PC-3 (cell line): ENCODE data around the gene ZC3H12A. TPM values are rescaled to one million over a fixed set of nuclear protein-coding genes. Genes with fewer than 3 reads are reported as not detected.

Source experiments
- ATAC-seq: fragments of 200-7000 bp; cut with Tn5 transposase; 2 replicates; pipeline ENCODE4 v1.9.1; 2020; ENCODE audit warnings: mild to moderate bottlenecking, moderate library complexity
- BruUV-seq: library from RNA; stranded (reverse); fragments of 400-500 nt; replicated peaks from 2 replicates; lab custom pipeline; 2021; lab: Mats Ljungman, UMichigan
- CTCF ChIA-PET: fragments of 300-600 bp; sonication (Branson Sonifier 250); formaldehyde crosslinking; loops from one replicate; lab custom pipeline; 2022; ENCODE audit warnings: antibody characterized with exemption; lab: Charles Lee
- POLR2A ChIA-PET: fragments of 300-600 bp; sonication (Branson Sonifier 250); formaldehyde crosslinking; loops from one replicate; lab custom pipeline; 2022; ENCODE audit warnings: antibody characterized with exemption; ENCODE audit not compliant: unreplicated experiment; lab: Charles Lee
- DNase-seq: peaks from one replicate; pipeline ENCODE4 v3.0.0-alpha.2; 2015
- H2AFZ ChIP-seq: fragments of 300-600 bp; sonication (generic); 2 replicates; pipeline ENCODE4 v1.6.0; 2016; ENCODE audit warnings: antibody characterized with exemption, low read length
- H3F3A ChIP-seq: fragments of 300-600 bp; sonication (generic); one replicate; pipeline ENCODE4 v1.6.0; 2017; ENCODE audit warnings: antibody characterized with exemption, low read length, control low read depth, mild to moderate bottlenecking; ENCODE audit not compliant: unreplicated experiment
- H3K27ac ChIP-seq: fragments of 300-600 bp; sonication (generic); 2 replicates; pipeline ENCODE4 v1.5.1; 2016; ENCODE audit warnings: mild to moderate bottlenecking, low read length
- H3K27me3 ChIP-seq: fragments of 300-600 bp; sonication (generic); 2 replicates; pipeline ENCODE4 v1.6.1; 2016; ENCODE audit warnings: low read length, mixed read lengths
- H3K36me3 ChIP-seq: fragments of 300-600 bp; sonication (generic); 2 replicates; pipeline ENCODE4 v1.6.1; 2016; ENCODE audit warnings: low read depth, mixed run types, low read length, mixed read lengths
- H3K4me1 ChIP-seq: fragments of 300-600 bp; sonication (generic); 2 replicates; pipeline ENCODE4 v1.5.1; 2016; ENCODE audit warnings: low read length; ENCODE audit not compliant: insufficient read depth
- H3K4me2 ChIP-seq: fragments of 300-600 bp; sonication (generic); 2 replicates; pipeline ENCODE4 v1.6.0; 2016; ENCODE audit warnings: low read length
- H3K4me3 ChIP-seq: fragments of 300-600 bp; sonication (generic); 2 replicates; pipeline ENCODE4 v1.5.1; 2016; ENCODE audit warnings: mild to moderate bottlenecking, low read length, mixed read lengths
- H3K79me2 ChIP-seq: fragments of 300-600 bp; sonication (generic); 2 replicates; pipeline ENCODE4 v1.6.1; 2017; ENCODE audit warnings: low read length, mixed read lengths
- H3K9ac ChIP-seq: fragments of 300-600 bp; sonication (generic); 2 replicates; pipeline ENCODE4 v1.6.0; 2016; ENCODE audit warnings: mild to moderate bottlenecking, low read length
- H3K9me2 ChIP-seq: fragments of 300-600 bp; sonication (generic); replicated peaks from 2 replicates; pipeline ENCODE4 v1.6.1; 2016; ENCODE audit warnings: mixed run types, low read length, mixed read lengths
- H3K9me3 ChIP-seq: fragments of 300-600 bp; sonication (generic); 2 replicates; pipeline ENCODE4 v1.6.1; 2016; ENCODE audit warnings: low read length, mixed read lengths
- H4K20me1 ChIP-seq: fragments of 300-600 bp; sonication (generic); 2 replicates; pipeline ENCODE4 v1.6.1; 2016; ENCODE audit warnings: low read length, mixed read lengths
- CTCF ChIP-seq: fragments of 300-600 bp; sonication (generic); conservative IDR thresholded peaks from 2 replicates; pipeline ENCODE4 v1.5.1; 2017; ENCODE audit warnings: antibody characterized with exemption, low read depth, mild to moderate bottlenecking, low read length
- EZH2 ChIP-seq: fragments of 300-600 bp; sonication (generic); IDR thresholded peaks from one replicate; pipeline ENCODE4 v1.6.1; 2017; ENCODE audit warnings: antibody characterized with exemption, mild to moderate bottlenecking, low read length; ENCODE audit not compliant: unreplicated experiment
- EZH2phosphoT487 ChIP-seq: fragments of 300-600 bp; sonication (generic); IDR thresholded peaks from 2 replicates; pipeline ENCODE4 v1.6.1; 2018; ENCODE audit warnings: mild to moderate bottlenecking, antibody characterized with exemption, low read length, borderline replicate concordance
- intact Hi-C: fragments of 100-400 bp; cut with micrococcal nuclease; formaldehyde crosslinking; loops from 2 replicates; pipeline ENCODE4 v1.9.0; 2023
- total RNA-seq: library from RNA; depleted of rRNA; stranded (reverse); fragments of >200 nt; gene quantifications from 2 replicates; pipeline ENCODE4 v1.2.3, GENCODE V29; 2014

ZC3H12A gene
- total RNA-seq, 1 experiment from 2014 or later = 45.3 TPM

GRCh38 chr1:37430103-37430985 is 44.0 kb upstream of the ZC3H12A start:
- Histone ChIP-seq H4K20me1 (no peaks in the 10 kb centered on the region), H3K79me2 (no peaks in the 10 kb centered on the region), H3K4me1 (no peaks in the 10 kb centered on the region), H3K4me3 (no peak overlapping the region), H3F3A (no peaks in the 10 kb centered on the region), H3K27me3 (peaks cover 21% of the 10 kb centered on the region), H2AFZ (no peak overlapping the region), H3K27ac (no peak overlapping the region), H3K9me2 (no peaks in the 10 kb centered on the region), H3K9me3 (no peaks in the 10 kb centered on the region), H3K4me2 (no peak overlapping the region), H3K9ac (no peak overlapping the region), H3K36me3 (no peaks in the 10 kb centered on the region)
- intact Hi-C loops = no loop called here
- CTCF ChIA-PET = no interaction called here
- ATAC-seq (no peak), DNase-seq (no peak)
- POLR2A ChIA-PET = no interaction called here
- no peak for TF ChIP-seq CTCF
- no peak for TF ChIP-seq EZH2
- TF ChIP-seq EZH2phosphoT487 = no peak
- BruUV-seq = no TSS peak

GRCh38 chr1:37432716-37433115 is 41.7 kb upstream of the ZC3H12A start:
- TF ChIP-seq CTCF (no peak), EZH2 (no peak), EZH2phosphoT487 (no peak)
- intact Hi-C loops = no loop called here
- no TSS peak for BruUV-seq

GRCh38 chr1:37433171-37433570 is 41.2 kb upstream of the ZC3H12A start:
- ATAC-seq (no peak), DNase-seq (no peak)
- H3K9ac ChIP-seq = no peak overlapping the region
- CTCF ChIA-PET = no interaction called here
- no peak overlapping the region for H3K27ac ChIP-seq
- H3F3A ChIP-seq = no peaks in the 10 kb centered on the region
- no peak overlapping the region for H2AFZ ChIP-seq
- intact Hi-C loops = no loop called here
- H3K4me3 ChIP-seq = no peak overlapping the region
- H3K79me2 ChIP-seq = no peaks in the 10 kb centered on the region
- no peaks in the 10 kb centered on the region for H3K4me1 ChIP-seq
- no TSS peak for BruUV-seq
- no peak overlapping the region for H3K4me2 ChIP-seq
- POLR2A ChIA-PET = no interaction called here
- no peaks in the 10 kb centered on the region for H3K36me3 ChIP-seq
- TF ChIP-seq EZH2 = no peak
- no peak for TF ChIP-seq EZH2phosphoT487
- no peak for TF ChIP-seq CTCF
- H3K9me2 ChIP-seq = no peaks in the 10 kb centered on the region
- H4K20me1 ChIP-seq = no peaks in the 10 kb centered on the region
- H3K9me3 ChIP-seq = no peaks in the 10 kb centered on the region
- H3K27me3 ChIP-seq = peaks cover 17% of the 10 kb centered on the region

More at GRCh38 chr1:37432716-37433115, 41.7 kb upstream of the ZC3H12A start:
- Histone ChIP-seq H3F3A (no peaks in the 10 kb centered on the region), H3K9ac (no peak overlapping the region), H3K9me3 (no peaks in the 10 kb centered on the region), H3K9me2 (no peaks in the 10 kb centered on the region), H3K27me3 (peaks cover 19% of the 10 kb centered on the region), H3K4me2 (no peak overlapping the region), H3K4me3 (no peak overlapping the region), H3K27ac (no peak overlapping the region), H3K4me1 (no peaks in the 10 kb centered on the region), H4K20me1 (no peaks in the 10 kb centered on the region), H2AFZ (no peak overlapping the region), H3K36me3 (no peaks in the 10 kb centered on the region), H3K79me2 (no peaks in the 10 kb centered on the region)
- DNase-seq (no peak), ATAC-seq (no peak)
- ChIA-PET POLR2A (no interaction called here), CTCF (no interaction called here)
